ENCODE results near the gene ATE1.

Gene ATE1

DNA sequence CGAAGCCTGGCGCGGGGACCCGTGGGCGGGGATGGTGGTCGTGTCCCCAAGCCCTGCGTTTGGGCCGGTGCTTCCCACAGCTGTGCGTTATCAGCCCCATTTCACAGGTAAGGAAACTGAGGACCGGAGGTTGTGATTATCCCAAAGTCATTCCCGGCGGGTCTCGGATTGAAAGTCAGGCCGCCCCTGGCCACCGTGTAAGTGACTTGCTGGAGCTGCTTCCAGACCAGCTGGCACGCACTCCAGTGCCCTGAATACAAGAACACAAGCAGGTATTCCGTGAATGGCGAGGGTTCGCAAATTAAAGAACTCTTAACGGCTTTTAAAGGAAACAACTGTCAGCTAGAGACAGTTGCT, 675 bp upstream of the ATE1 start:
- Histone ChIP-seq H2BK5ac (ENCODE audit: low read depth, low read length, poor library complexity) (peak overlapping the region; percentile 97), H4K91ac (ENCODE audit: low read depth, low read length) (peak overlapping the region; percentile 99), H3K4ac (ENCODE audit: low read depth, low read length) (peak overlapping the region; percentile 95), H4K12ac (ENCODE audit: low read depth, low read length) (peak overlapping the region; percentile 98), H3K14ac (ENCODE audit: low read length) (peak overlapping the region; percentile 95), H3K79me2 (ENCODE audit: control insufficient read depth, insufficient read depth, low read length, poor library complexity) (peaks cover 9% of the 10 kb centered on the region), H2BK120ac (ENCODE audit: insufficient read depth, low read length, poor library complexity) (peak overlapping the region; percentile 93), H3K18ac (ENCODE audit: low read length) (peak overlapping the region; percentile 98), H3K23ac (ENCODE audit: low read length) (no peak overlapping the region), H2AFZ (ENCODE audit: insufficient read depth, low read length, poor library complexity) (peak overlapping the region; percentile 99), H3K4me3 (ENCODE audit: low read depth, low read length) (peak overlapping the region; percentile 74), H3K27ac (ENCODE audit: low read depth, low read length) (peak overlapping the region; percentile 93), H3K9ac (ENCODE audit: low read length) (peak overlapping the region; percentile 84), H2BK12ac (ENCODE audit: low read length) (no peak overlapping the region), H3K79me1 (ENCODE audit: low read length) (peaks cover 12% of the 10 kb centered on the region), H3K4me2 (ENCODE audit: low read length) (peak overlapping the region; percentile 93), H4K8ac (ENCODE audit: low read depth, low read length) (peak overlapping the region; percentile 99), H2AK5ac (ENCODE audit: low read length) (peak overlapping the region; percentile 44), H3K27me3 (ENCODE audit: insufficient read depth, low read length) (no peaks in the 10 kb centered on the region), H3K36me3 (ENCODE audit: control insufficient read depth in 1 of 2, insufficient read depth in 2 of 2, low read length in 2 of 2) (no peaks in the 10 kb centered on the region), H3K4me1 (ENCODE audit: control insufficient read depth in 1 of 2, insufficient read depth in 2 of 2, low read length in 2 of 2) (peaks cover 0 to 2% of the 10 kb centered on the region in 2 experiments), H3K9me3 (ENCODE audit: insufficient read depth, low read depth, low read length) (no peaks in the 10 kb centered on the region)
- WGBS (ENCODE audit: extremely low coverage, insufficient coverage, insufficient read length) = no CpG with 5 or more reads among the region's 20 CpGs
- DNase-seq = peak; percentile 36 to 55

DNA sequence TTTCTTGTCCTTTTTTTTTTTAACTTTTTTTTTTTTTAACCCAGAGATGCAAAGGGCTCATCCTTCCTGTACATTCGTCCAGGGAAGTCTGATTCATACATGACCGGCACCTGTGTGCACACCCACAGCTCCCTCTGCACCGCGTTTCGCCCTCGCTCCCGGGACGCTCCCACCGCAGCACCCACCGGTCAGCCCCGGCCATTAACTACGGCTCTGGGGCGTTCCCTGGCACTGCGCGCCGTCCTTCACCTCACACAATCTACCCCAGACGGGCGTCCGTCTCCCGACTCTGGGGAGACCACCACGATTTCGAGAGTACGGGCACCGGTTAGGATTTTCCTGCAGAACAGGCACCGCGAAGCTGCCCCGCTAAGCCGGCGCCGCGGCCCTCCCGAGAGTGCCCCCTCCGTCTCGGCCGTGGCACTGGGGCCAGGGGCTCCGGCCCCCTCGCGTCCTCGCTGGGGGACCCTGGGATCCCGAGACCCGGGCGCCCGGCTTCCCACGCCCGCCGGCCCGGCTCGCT, 452 bp downstream of the ATE1 start:
- H3K79me1 ChIP-seq (ENCODE audit: low read length) = peaks cover 12% of the 10 kb centered on the region
- peak overlapping the region; percentile 97 for H3K4me3 ChIP-seq (ENCODE audit: low read depth, low read length)
- H3K9me3 ChIP-seq (ENCODE audit: insufficient read depth, low read depth, low read length) = no peaks in the 10 kb centered on the region
- no peaks in the 10 kb centered on the region for H3K27me3 ChIP-seq (ENCODE audit: insufficient read depth, low read length)
- peak overlapping the region; percentile 97 for H2BK5ac ChIP-seq (ENCODE audit: low read depth, low read length, poor library complexity)
- peak overlapping the region; percentile 92 for H3K14ac ChIP-seq (ENCODE audit: low read length)
- H3K4me2 ChIP-seq (ENCODE audit: low read length) = peak overlapping the region; percentile 93
- peak overlapping the region; percentile 95 for H2BK120ac ChIP-seq (ENCODE audit: insufficient read depth, low read length, poor library complexity)
- H2BK12ac ChIP-seq (ENCODE audit: low read length) = no peak overlapping the region
- no peak overlapping the region for H3K23ac ChIP-seq (ENCODE audit: low read length)
- H4K12ac ChIP-seq (ENCODE audit: low read depth, low read length) = peak overlapping the region; percentile 96
- H3K4me1 ChIP-seq (ENCODE audit: control insufficient read depth in 1 of 2, insufficient read depth in 2 of 2, low read length in 2 of 2) = peaks cover 0 to 2% of the 10 kb centered on the region in 2 experiments
- peak overlapping the region; percentile 99 for H2AFZ ChIP-seq (ENCODE audit: insufficient read depth, low read length, poor library complexity)
- H4K91ac ChIP-seq (ENCODE audit: low read depth, low read length) = peak overlapping the region; percentile 99
- H3K4ac ChIP-seq (ENCODE audit: low read depth, low read length) = peak overlapping the region; percentile 83
- H3K27ac ChIP-seq (ENCODE audit: low read depth, low read length) = peak overlapping the region; percentile 93
- no CpG with 5 or more reads among the region's 48 CpGs for WGBS (ENCODE audit: extremely low coverage, insufficient coverage, insufficient read length)
- peak; percentile 48 to 64 for DNase-seq
- peak overlapping the region; percentile 90 for H3K9ac ChIP-seq (ENCODE audit: low read length)
- peaks cover 0 to 2% of the 10 kb centered on the region in 2 experiments for H3K36me3 ChIP-seq (ENCODE audit: control insufficient read depth in 1 of 2, insufficient read depth in 2 of 2, low read length in 2 of 2)
- peak overlapping the region; percentile 98 for H3K18ac ChIP-seq (ENCODE audit: low read length)
- H3K79me2 ChIP-seq (ENCODE audit: control insufficient read depth, insufficient read depth, low read length, poor library complexity) = peaks cover 9% of the 10 kb centered on the region
- peak overlapping the region; percentile 96 for H4K8ac ChIP-seq (ENCODE audit: low read depth, low read length)
- no peak overlapping the region for H2AK5ac ChIP-seq (ENCODE audit: low read length)

DNA sequence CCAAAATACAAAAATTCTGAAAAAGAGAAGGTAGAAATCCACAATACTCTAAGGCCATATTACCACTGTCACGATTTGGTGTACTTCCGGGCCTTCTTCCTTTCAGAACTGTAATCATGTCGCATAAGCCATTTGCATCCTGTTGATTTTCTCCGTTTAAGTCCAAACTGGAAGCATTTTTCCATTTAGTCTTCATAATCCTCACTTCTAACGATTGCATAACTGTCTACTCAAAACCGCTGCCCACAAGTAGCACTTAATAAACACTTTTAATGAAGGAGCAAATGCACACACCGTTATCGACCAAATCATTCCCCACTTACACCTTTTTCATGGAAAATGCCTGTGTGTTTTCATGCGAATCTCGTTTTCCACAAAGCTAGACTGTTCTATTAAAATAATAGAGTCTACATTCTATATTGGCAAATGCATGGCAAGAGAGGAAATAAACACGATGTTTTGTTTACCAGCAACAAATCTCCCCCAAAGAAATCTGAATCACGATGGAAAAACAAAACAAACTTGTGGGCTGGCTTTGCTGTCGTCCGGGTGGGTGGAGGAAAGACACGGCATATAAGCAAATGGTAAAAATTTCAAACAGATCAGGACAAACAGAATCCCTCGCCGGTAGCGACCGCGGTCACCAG, 1.0 kb downstream of the ATE1 start:
- Histone ChIP-seq H4K91ac (ENCODE audit: low read depth, low read length) (no peak overlapping the region), H3K4me2 (ENCODE audit: low read length) (peak overlapping the region; percentile 93), H3K9ac (ENCODE audit: low read length) (no peak overlapping the region), H3K18ac (ENCODE audit: low read length) (no peak overlapping the region), H3K27me3 (ENCODE audit: insufficient read depth, low read length) (no peaks in the 10 kb centered on the region), H3K79me1 (ENCODE audit: low read length) (peaks cover 12% of the 10 kb centered on the region), H3K23ac (ENCODE audit: low read length) (no peak overlapping the region), H2AK5ac (ENCODE audit: low read length) (no peak overlapping the region), H3K36me3 (ENCODE audit: control insufficient read depth in 1 of 2, insufficient read depth in 2 of 2, low read length in 2 of 2) (peaks cover 0 to 2% of the 10 kb centered on the region in 2 experiments), H3K79me2 (ENCODE audit: control insufficient read depth, insufficient read depth, low read length, poor library complexity) (peaks cover 9% of the 10 kb centered on the region), H3K4ac (ENCODE audit: low read depth, low read length) (peak overlapping the region; percentile 57), H3K9me3 (ENCODE audit: insufficient read depth, low read depth, low read length) (no peaks in the 10 kb centered on the region), H3K27ac (ENCODE audit: low read depth, low read length) (no peak overlapping the region), H2BK12ac (ENCODE audit: low read length) (no peak overlapping the region), H3K14ac (ENCODE audit: low read length) (no peak overlapping the region), H3K4me3 (ENCODE audit: low read depth, low read length) (peak overlapping the region; percentile 97), H4K8ac (ENCODE audit: low read depth, low read length) (no peak overlapping the region), H2BK120ac (ENCODE audit: insufficient read depth, low read length, poor library complexity) (no peak overlapping the region), H2BK5ac (ENCODE audit: low read depth, low read length, poor library complexity) (no peak overlapping the region), H4K12ac (ENCODE audit: low read depth, low read length) (no peak overlapping the region), H3K4me1 (ENCODE audit: control insufficient read depth in 1 of 2, insufficient read depth in 2 of 2, low read length in 2 of 2) (peaks cover 0 to 2% of the 10 kb centered on the region in 2 experiments), H2AFZ (ENCODE audit: insufficient read depth, low read length, poor library complexity) (no peak overlapping the region)
- peak in 1 of 2 donors; percentile 12 for DNase-seq
- no CpG with 5 or more reads among the region's 20 CpGs for WGBS (ENCODE audit: extremely low coverage, insufficient coverage, insufficient read length)

DNA sequence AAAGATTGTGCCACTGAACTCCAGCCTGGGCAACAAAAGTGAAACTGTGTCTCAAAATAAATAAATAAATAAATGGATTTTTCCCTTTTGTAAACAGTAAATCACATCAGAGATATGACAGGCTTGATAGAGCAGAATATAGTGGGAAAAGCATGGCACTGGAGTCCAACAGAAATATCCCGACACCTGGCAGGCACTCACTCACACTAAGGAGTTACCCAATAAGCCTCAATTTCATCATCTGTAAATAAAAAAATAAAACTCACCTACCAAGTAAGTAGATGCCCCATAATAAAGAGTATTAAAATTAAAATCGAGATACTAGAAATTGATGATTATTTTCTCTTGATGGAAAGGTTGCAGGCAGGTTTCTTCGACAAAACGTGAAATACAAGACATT, 1.7 kb downstream of the ATE1 start:
- Histone ChIP-seq H3K4me3 (ENCODE audit: low read depth, low read length) (no peak overlapping the region), H3K9me3 (ENCODE audit: insufficient read depth, low read depth, low read length) (no peaks in the 10 kb centered on the region), H2BK120ac (ENCODE audit: insufficient read depth, low read length, poor library complexity) (no peak overlapping the region), H2BK12ac (ENCODE audit: low read length) (no peak overlapping the region), H3K23ac (ENCODE audit: low read length) (no peak overlapping the region), H2AFZ (ENCODE audit: insufficient read depth, low read length, poor library complexity) (no peak overlapping the region), H3K27ac (ENCODE audit: low read depth, low read length) (no peak overlapping the region), H3K4ac (ENCODE audit: low read depth, low read length) (peak overlapping the region; percentile 37), H3K9ac (ENCODE audit: low read length) (no peak overlapping the region), H3K36me3 (ENCODE audit: control insufficient read depth in 1 of 2, insufficient read depth in 2 of 2, low read length in 2 of 2) (peaks cover 0 to 2% of the 10 kb centered on the region in 2 experiments), H3K18ac (ENCODE audit: low read length) (no peak overlapping the region), H4K12ac (ENCODE audit: low read depth, low read length) (no peak overlapping the region), H3K4me2 (ENCODE audit: low read length) (no peak overlapping the region), H3K14ac (ENCODE audit: low read length) (no peak overlapping the region), H3K79me2 (ENCODE audit: control insufficient read depth, insufficient read depth, low read length, poor library complexity) (peaks cover 9% of the 10 kb centered on the region), H3K79me1 (ENCODE audit: low read length) (peaks cover 12% of the 10 kb centered on the region), H3K27me3 (ENCODE audit: insufficient read depth, low read length) (no peaks in the 10 kb centered on the region), H4K91ac (ENCODE audit: low read depth, low read length) (no peak overlapping the region), H4K8ac (ENCODE audit: low read depth, low read length) (no peak overlapping the region), H2BK5ac (ENCODE audit: low read depth, low read length, poor library complexity) (no peak overlapping the region), H2AK5ac (ENCODE audit: low read length) (no peak overlapping the region), H3K4me1 (ENCODE audit: control insufficient read depth in 1 of 2, insufficient read depth in 2 of 2, low read length in 2 of 2) (peaks cover 0 to 2% of the 10 kb centered on the region in 2 experiments)
- no peak for DNase-seq
- no CpG with 5 or more reads among the region's 4 CpGs for WGBS (ENCODE audit: extremely low coverage, insufficient coverage, insufficient read length)

All from trophoblast cell (in vitro differentiated cells and primary cell).